RKO (cell line): ENCODE data around the gene IGFBPL1.

Experiments used
- DNase-seq: peaks from one replicate; pipeline ENCODE4 v3.0.0-alpha.2; 2016; ENCODE audit warnings: low spot score

Gene IGFBPL1

DNA sequence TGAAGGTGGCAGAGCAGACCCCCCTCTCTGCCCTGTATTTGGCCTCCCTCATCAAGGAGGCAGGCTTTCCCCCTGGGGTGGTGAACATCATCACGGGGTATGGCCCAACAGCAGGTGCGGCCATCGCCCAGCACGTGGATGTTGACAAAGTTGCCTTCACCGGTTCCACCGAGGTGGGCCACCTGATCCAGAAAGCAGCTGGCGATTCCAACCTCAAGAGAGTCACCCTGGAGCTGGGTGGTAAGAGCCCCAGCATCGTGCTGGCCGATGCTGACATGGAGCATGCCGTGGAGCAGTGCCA, 27.9 kb downstream of the IGFBPL1 start:
- DNase-seq = no peak

DNA sequence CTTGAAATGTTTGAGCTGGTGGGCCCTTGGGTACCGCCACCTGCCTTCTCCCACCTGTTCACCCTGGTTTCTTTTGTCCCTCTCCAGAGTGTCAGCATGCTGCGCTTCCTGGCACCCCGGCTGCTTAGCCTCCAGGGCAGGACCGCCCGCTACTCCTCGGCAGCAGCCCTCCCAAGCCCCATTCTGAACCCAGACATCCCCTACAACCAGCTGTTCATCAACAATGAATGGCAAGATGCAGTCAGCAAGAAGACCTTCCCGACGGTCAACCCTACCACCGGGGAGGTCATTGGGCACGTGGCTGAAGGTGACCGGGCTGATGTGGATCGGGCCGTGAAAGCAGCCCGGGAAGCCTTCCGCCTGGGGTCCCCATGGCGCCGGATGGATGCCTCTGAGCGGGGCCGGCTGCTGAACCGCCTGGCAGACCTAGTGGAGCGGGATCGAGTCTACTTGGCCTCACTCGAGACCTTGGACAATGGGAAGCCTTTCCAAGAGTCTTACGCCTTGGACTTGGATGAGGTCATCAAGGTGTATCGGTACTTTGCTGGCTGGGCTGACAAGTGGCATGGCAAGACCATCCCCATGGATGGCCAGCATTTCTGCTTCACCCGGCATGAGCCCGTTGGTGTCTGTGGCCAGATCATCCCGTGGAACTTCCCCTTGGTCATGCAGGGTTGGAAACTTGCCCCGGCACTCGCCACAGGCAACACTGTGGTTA, 28.4 kb downstream of the IGFBPL1 start:
- DNase-seq = no peak

GRCh38 chr9:38394416-38394815, 29.8 kb downstream of the IGFBPL1 start:
- no peak for DNase-seq

GRCh38 chr9:38393128-38393796, 31.0 kb downstream of the IGFBPL1 start:
- peak; percentile 32 for DNase-seq

DNA sequence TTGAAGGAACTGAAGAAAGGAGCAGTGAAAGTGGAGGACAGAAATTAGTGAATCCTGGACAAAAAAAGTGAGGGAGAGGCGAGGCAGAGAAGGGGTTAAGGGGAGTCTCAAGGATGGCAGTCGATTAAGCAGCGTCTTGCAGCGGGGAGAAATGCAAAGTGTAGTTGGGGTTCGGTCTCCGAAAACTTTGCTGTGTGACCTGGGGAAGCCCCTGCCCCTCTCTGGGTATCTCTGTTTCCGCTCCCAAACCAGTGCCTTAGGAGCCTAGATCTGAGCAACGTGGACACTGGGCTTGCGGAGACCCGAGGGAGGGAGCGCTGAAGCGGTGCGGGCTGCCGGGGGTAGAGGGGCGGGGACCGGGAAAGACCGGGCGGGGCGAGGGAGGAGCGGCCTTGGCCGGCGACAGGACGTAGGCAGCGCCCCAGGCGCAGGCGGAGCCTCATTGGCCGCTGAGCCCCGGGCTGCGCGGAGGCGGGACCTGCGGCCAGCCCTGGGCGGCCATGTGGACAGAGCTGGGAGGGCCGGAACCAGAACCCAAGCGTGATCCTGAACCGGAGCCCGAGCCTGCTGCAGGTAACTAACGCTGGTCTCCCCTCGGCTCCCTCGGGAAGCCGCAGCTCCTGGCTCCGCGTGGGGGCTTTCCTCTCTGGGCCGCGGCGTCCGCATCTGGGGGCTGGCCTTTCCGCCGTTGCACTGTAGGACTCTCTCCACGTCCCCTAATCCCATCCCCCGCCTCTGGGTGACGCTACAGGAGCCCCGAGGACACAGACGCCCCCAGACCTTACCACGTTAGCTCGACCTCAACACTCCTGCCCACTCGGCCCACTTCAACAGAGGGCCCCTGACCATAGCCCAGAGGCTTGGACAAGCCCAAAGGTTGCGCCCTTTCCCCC, 31.8 kb downstream of the IGFBPL1 start, which contains the start of gene ALDH1B1:
Gene ALDH1B1, plus strand, starts transcription at position 468 of the 893 bp plus-strand sequence. CDS start 3,047 bp downstream, outside the sequence.
- peak; percentile 86 for DNase-seq

DNA sequence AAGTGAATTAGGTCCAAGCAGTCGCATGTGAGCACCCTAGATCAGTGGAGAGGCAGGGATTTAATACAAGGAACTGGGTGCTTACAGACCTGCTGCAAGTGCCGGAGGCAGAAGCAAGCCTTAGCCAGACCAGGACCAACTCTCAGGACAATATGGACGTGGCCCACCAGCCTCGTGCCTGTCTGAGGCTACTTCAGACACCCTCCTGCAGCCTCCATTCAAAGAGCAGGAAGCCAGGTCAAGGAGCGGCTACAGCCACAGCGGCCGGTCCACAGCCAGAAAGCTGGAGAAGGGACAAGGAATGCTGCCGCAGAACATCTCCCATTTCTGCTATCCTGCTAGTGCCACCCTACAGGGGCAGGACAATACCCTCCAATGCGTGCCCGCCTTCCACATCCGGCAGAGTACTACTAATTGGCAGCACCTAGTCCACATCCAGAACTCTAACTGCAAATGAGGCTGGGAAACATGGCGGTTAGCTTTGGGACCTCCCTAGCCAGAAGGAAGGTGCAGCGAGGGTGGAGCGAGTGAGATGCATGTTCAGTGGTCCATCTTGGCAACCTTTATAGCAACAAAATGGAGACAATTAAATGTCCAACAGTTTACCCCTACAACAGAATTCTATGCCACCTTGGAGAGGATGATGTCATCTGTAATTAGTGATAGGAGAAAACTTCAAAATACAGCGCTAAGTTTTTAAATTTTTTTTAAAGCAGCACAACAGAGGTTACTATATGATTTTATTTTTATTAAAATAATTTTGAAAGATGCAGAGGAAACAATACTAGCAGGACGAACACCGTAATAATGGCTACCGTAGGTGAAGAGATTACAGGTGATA, 32.8 kb downstream of the IGFBPL1 start:
- no peak for DNase-seq

DNA sequence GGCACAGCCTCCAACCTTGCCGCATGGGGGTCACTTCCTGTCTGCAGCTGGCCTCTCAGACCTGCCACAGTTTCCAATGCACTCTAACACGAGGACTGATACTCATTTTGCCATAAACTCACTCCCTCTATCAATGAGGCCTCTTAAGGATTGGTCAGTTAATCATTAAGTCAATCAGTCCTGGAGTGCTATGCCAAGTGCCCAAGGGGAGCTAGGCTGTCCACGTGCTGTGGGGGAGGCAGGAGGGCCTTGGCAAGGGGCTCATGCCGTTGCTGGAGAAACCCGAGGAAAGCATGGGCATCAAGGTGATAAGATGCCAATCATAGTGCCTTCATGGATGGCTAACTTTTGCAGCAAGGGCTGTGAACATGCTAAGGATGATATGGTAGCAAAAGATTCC, 33.4 kb downstream of the IGFBPL1 start:
- no peak for DNase-seq

GRCh38 chr9:38390442-38390841, 33.8 kb downstream of the IGFBPL1 start:
- no peak for DNase-seq

GRCh38 chr9:38389313-38389712, 34.9 kb downstream of the IGFBPL1 start:
- DNase-seq = no peak

GRCh38 chr9:38388283-38389223, 35.7 kb downstream of the IGFBPL1 start:
- DNase-seq = no peak

- no peak for DNase-seq
Measured at GRCh38 chr9:38387751-38388150, 36.5 kb downstream of the IGFBPL1 start.

GRCh38 chr9:38387066-38387465, 37.2 kb downstream of the IGFBPL1 start:
- no peak for DNase-seq

GRCh38 chr9:38386319-38386895, 37.8 kb downstream of the IGFBPL1 start:
- DNase-seq = no peak

- DNase-seq = no peak
Measured at GRCh38 chr9:38385896-38386295, 38.4 kb downstream of the IGFBPL1 start.

DNA sequence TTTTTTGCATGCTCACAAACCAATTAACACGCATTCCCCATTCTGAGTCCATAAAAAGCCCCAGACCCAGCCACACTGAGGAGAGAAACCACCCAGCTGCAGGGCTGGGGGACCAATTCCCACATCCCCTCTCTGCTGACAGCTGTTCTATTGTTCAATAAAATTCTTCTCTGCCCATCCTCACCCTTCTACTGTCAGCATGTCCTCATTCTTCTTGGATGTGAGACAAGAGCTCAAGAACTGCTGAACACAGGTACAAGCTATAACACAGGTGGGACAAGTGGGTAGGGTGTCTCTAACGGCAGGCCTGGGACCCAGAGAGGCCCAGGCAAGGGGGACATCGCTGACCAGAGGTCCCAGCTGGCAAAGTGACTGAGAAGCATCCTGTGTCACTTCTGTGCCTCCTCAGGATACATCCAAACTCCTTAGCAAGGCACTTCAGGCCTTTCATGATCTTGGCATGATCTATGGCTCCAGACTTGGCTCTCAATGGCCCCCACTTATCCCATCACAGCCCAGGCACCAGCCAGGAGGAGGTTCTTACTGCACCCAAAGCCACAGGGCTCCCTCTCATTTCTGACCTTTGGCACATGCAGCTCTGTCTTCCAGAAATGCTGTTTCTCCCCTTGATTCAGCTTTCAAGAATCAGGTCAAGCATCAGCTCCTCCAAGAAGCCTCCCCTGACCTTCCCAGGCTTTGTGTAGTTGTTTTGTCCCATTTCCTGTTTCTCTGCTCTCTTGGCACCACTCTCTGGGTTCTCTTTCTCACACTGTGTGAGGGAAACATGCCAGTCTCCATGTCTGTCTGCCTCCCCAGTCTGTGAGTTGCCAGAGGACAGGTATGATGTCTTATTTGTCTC, 39.0 kb downstream of the IGFBPL1 start:
- DNase-seq = no peak

GRCh38 chr9:38382141-38382540, 42.1 kb downstream of the IGFBPL1 start:
- no peak for DNase-seq

GRCh38 chr9:38380872-38381534, 43.3 kb downstream of the IGFBPL1 start:
- no peak for DNase-seq

DNA sequence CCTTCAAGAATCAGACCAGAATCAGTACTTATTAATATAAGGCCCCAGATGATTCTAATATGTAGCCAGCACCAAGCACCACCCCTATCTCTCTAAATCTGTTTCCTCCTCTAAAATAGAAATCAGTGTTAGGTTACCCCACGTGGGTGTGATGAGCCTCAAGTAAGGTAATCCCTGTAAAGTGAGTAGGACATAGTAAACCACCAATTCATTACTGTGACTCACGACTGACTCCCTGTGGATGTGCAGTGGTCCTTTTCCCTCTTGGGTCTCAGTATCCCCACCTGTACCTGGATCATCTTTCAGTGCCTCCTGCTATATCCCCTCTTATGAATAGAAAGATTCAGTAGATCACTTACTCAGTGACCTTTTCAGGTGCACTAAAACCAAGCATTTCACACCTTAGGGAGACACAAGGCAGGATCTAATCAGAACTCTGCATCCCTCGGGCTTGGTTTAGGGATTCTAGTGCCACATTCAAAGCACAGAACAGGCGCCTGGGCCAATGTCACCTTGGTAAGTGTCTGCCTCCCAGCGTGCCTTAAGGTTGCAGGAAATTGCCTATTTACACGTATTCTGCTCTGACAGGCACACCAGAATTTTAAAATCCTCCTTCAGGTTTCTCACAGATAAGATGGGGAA, 43.9 kb downstream of the IGFBPL1 start:
- peak; percentile 5 for DNase-seq
